B cell (primary cell): ENCODE results near the gene NUSAP1. TPM values are rescaled to one million over a fixed set of nuclear protein-coding genes. Genes with fewer than 3 reads are reported as not detected.
A peak's percentile ranks its signal among the peaks of the same experiment; 100 is the strongest.

Source experiments
- ATAC-seq: fragments of 200-7000 bp; cut with Tn5 transposase; one replicate; pipeline ENCODE4 v1.10.0; 2021; ENCODE audit warnings: low read depth, mild to moderate bottlenecking, moderate number of reproducible peaks, moderate library complexity
- CTCF ChIA-PET: fragments of 350-600 bp; sonication (Branson Sonifier 250); formaldehyde crosslinking; loops from one replicate; lab custom pipeline; 2021; ENCODE audit warnings: antibody characterized with exemption, inconsistent platforms; lab: Charles Lee
- POLR2A ChIA-PET: fragments of 350-600 bp; sonication (Branson Sonifier 250); formaldehyde crosslinking; loops from one replicate; lab custom pipeline; 2021; ENCODE audit warnings: antibody characterized with exemption; lab: Charles Lee
- DNase-seq: peaks from one replicate; pipeline ENCODE4 v3.0.0; 2013
- H2AFZ ChIP-seq: 2 replicates; pipeline ENCODE4 v1.6.1; 2012; ENCODE audit warnings: mild to moderate bottlenecking, low read depth, low read length; ENCODE audit not compliant: insufficient read depth, poor library complexity, severe bottlenecking
- H3K27ac ChIP-seq, 2 donors: 1 replicate in 1 of 2; 2 replicates in 1 of 2; pipeline ENCODE4 v1.5.1; 2012 to 2013; ENCODE audit warnings: low read length in 2 of 2, mild to moderate bottlenecking in 2 of 2, moderate library complexity in 1 of 2
- H3K27me3 ChIP-seq, 4 experiments: fragments of 200-600 bp in 1 of 4; sonication (generic) in 1 of 4; replicated peaks in 1 of 4; 1 replicate in 2 of 4; 2 replicates in 2 of 4; pipeline versions ENCODE4 v1.6.1 to v1.7.0; 2013 to 2016; ENCODE audit warnings: low read length in 3 of 4, mild to moderate bottlenecking in 2 of 4, mixed read lengths in 1 of 4, moderate library complexity in 1 of 4; ENCODE audit not compliant: insufficient read depth in 4 of 4, control insufficient read depth in 3 of 4; ENCODE audit errors: control extremely low read depth in 1 of 4
- H3K36me3 ChIP-seq, 2 experiments: replicated peaks in 1 of 2; 1 replicate in 1 of 2; 2 replicates in 1 of 2; pipeline versions ENCODE4 v1.6.1 to v1.7.1; 2013; ENCODE audit warnings: low read length in 1 of 2; ENCODE audit not compliant: insufficient read depth in 2 of 2, control insufficient read depth in 1 of 2; ENCODE audit errors: control extremely low read depth in 1 of 2, extremely low read depth in 1 of 2
- H3K4me1 ChIP-seq, 2 donors: fragments of 200-600 bp in 1 of 2; sonication (generic) in 1 of 2; 1 replicate in 1 of 2; 2 replicates in 1 of 2; pipeline versions ENCODE4 v1.5.1 to v1.6.1; 2013 to 2017; ENCODE audit warnings: low read length in 2 of 2; ENCODE audit not compliant: control insufficient read depth in 2 of 2, insufficient read depth in 2 of 2
- H3K4me2 ChIP-seq: replicated peaks from 2 replicates; pipeline ENCODE3; 2012; ENCODE audit warnings: mild to moderate bottlenecking, low read depth, low read length; ENCODE audit not compliant: poor library complexity, severe bottlenecking
- H3K4me3 ChIP-seq, 5 experiments: fragments of 200-600 bp in 1 of 5; sonication (generic) in 1 of 5; 1 replicate in 3 of 5; 2 replicates in 2 of 5; pipeline versions ENCODE4 v1.5.1 to v1.7.0; 2011 to 2016; ENCODE audit warnings: low read length in 4 of 5, mild to moderate bottlenecking in 4 of 5, low read depth in 2 of 5, control low read depth in 1 of 5, moderate library complexity in 1 of 5; ENCODE audit not compliant: insufficient read depth in 1 of 5; ENCODE audit errors: control extremely low read depth in 1 of 5, extremely low read depth in 1 of 5
- H3K79me2 ChIP-seq: fragments of 200-600 bp; sonication (generic); one replicate; pipeline ENCODE4 v1.6.0; 2016; ENCODE audit warnings: low read length; ENCODE audit not compliant: control insufficient read depth, insufficient read depth
- H3K9ac ChIP-seq: fragments of 200-600 bp; sonication (generic); 2 replicates; pipeline ENCODE4 v1.6.1; 2017; ENCODE audit warnings: mild to moderate bottlenecking, low read length, moderate library complexity
- H3K9me3 ChIP-seq, 3 donors: one replicate each; pipeline versions ENCODE4 v1.6.1 to v1.7.1; 2013; ENCODE audit warnings: low read length in 2 of 3; ENCODE audit not compliant: control insufficient read depth in 2 of 3, insufficient read depth in 1 of 3; ENCODE audit errors: control extremely low read depth in 1 of 3
- H4K20me1 ChIP-seq: 2 replicates; pipeline ENCODE4 v1.6.0; 2012; ENCODE audit warnings: mild to moderate bottlenecking, low read length; ENCODE audit not compliant: insufficient read depth, control insufficient read depth, poor library complexity, severe bottlenecking
- H3K27ac Mint-ChIP-seq: one replicate; pipeline ENCODE4 v1.8.0; 2021; ENCODE audit warnings: mixed read lengths
- H3K27me3 Mint-ChIP-seq: one replicate; pipeline ENCODE4 v1.8.0; 2021; ENCODE audit warnings: mixed read lengths
- H3K4me1 Mint-ChIP-seq: one replicate; pipeline ENCODE4 v1.8.0; 2021; ENCODE audit warnings: mixed read lengths
- H3K4me3 Mint-ChIP-seq: one replicate; pipeline ENCODE4 v1.8.0; 2021; ENCODE audit warnings: mixed read lengths
- H3K9me3 Mint-ChIP-seq: one replicate; pipeline ENCODE4 v1.8.0; 2022; ENCODE audit warnings: mixed read lengths; ENCODE audit not compliant: insufficient read depth
- EZH2 ChIP-seq: IDR thresholded peaks from 2 replicates; pipeline ENCODE4 v1.6.1; 2012; ENCODE audit warnings: borderline replicate concordance, low read depth, mild to moderate bottlenecking, moderate library complexity, low read length; ENCODE audit not compliant: insufficient read depth, poor library complexity, severe bottlenecking
- WGBS: methylation state at CpG from one replicate; pipeline ENCODE4 v1.1.5; 2013; ENCODE audit warnings: missing lambda C conversion rate; ENCODE audit not compliant: insufficient coverage; 5-methylcytosine and 5-hydroxymethylcytosine counted together
- intact Hi-C: fragments of 100-400 bp; cut with micrococcal nuclease; formaldehyde crosslinking; loops from one replicate; pipeline ENCODE4 v1.10.0; 2022
- polyA plus RNA-seq: library from polyadenylated mRNA; depleted of rRNA; stranded (reverse); fragments of >200 nt; gene quantifications from 2 replicates; pipeline ENCODE4 v1.2.3, GENCODE V29; 2012
- total RNA-seq, 2 donors: library from RNA; stranded (reverse); fragments of 120-200 nt in 1 of 2; gene quantifications; 1 replicate in 1 of 2; 2 replicates in 1 of 2; pipeline versions ENCODE4 v1.2.3 to v1.2.4, GENCODE V29; 2013 to 2022
- TF ChIP-seq, protein P1 (sequence below): fragments of 200-600 bp; IDR thresholded peaks from one replicate; pipeline ENCODE4 v1.8.0; 2022; ENCODE audit warnings: antibody characterized with exemption, mild to moderate bottlenecking

The NUSAP1 gene
- total and polyA plus RNA-seq, 2 donors (not counting 1 experiment from before 2014, with no cell fraction given): 5.4 to 8.3 TPM

DNA sequence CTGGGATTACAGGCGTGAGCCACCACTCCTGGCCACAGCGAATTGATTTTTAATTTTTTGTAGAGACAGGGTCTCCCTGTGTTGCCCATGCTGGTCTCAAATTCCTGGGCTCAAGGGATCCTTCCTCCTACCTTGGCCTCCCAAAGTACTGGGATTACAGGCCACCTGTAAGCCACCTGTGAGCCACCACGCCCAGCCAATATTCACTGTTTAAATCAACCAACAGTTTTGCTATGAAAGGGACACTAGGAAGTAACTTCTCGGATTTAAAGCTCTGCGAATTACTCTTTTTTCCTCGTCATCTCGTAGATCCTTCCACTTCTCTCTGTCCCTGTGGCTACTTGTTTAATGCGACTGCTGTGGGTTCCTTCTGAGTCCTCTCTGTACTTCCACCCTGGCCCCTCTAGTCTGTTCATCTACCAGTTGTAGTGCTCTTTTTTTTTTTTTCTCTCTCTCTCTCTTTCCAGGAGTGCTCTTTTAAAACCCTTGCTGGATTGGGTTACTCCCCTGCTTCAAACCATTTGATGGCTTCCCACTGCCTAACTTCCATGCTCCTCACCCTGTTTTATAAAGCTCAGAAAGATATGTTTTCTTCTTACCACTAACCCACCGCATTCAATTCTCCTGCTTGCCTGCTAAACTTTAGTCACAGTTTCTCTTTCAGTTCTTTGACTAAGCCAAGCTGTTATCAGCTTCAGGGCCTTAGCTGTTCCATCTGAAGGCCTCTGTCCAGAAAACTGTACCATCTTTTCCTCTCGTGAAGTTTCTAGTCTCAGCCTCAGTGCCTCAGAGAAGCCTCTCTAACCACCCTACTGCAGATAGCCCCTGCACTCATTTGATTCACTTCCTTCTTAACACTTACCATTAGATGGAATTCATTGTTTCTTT is 96.6 kb downstream of the NUSAP1 start:
- ATAC-seq (peak; percentile 28), DNase-seq (peak; percentile 21)
- TF ChIP-seq, protein P1, sequence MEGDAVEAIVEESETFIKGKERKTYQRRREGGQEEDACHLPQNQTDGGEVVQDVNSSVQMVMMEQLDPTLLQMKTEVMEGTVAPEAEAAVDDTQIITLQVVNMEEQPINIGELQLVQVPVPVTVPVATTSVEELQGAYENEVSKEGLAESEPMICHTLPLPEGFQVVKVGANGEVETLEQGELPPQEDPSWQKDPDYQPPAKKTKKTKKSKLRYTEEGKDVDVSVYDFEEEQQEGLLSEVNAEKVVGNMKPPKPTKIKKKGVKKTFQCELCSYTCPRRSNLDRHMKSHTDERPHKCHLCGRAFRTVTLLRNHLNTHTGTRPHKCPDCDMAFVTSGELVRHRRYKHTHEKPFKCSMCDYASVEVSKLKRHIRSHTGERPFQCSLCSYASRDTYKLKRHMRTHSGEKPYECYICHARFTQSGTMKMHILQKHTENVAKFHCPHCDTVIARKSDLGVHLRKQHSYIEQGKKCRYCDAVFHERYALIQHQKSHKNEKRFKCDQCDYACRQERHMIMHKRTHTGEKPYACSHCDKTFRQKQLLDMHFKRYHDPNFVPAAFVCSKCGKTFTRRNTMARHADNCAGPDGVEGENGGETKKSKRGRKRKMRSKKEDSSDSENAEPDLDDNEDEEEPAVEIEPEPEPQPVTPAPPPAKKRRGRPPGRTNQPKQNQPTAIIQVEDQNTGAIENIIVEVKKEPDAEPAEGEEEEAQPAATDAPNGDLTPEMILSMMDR: no peak
- TF ChIP-seq EZH2: no peak
- peaks cover 21% of the 10 kb centered on the region for H4K20me1 ChIP-seq
- no peaks in the 10 kb centered on the region for H3K9me3 ChIP-seq
- H3K4me1 ChIP-seq: peaks cover 12 to 15% of the 10 kb centered on the region in 2 donors
- peaks cover 86% of the 10 kb centered on the region for H3K79me2 ChIP-seq
- H3K36me3 ChIP-seq: peaks cover 0 to 5% of the 10 kb centered on the region in 2 experiments
- H2AFZ ChIP-seq: peak overlapping the region; percentile 15
- peak overlapping the region; percentile 74 for H3K27ac Mint-ChIP-seq
- peaks cover 21% of the 10 kb centered on the region for H3K4me1 Mint-ChIP-seq
- 69% methylated on average over 8 of the region's 10 CpGs for WGBS
- peak overlapping the region; percentile 72 for H3K4me3 Mint-ChIP-seq
- peak overlapping the region; percentile 29 for H3K9ac ChIP-seq
- peak overlapping the region; percentile 54 for H3K4me2 ChIP-seq
- H3K27me3 Mint-ChIP-seq: no peaks in the 10 kb centered on the region
- intact Hi-C loops: no loop called here
- no peaks in the 10 kb centered on the region for H3K9me3 Mint-ChIP-seq
- H3K4me3 ChIP-seq: no peak overlapping the region
- POLR2A ChIA-PET: interaction anchor here (0.6 kb wide), 1 partner anchor 29 kb away, joined by 5 read pairs; no protein-coding TSS in a partner anchor
- no peaks in the 10 kb centered on the region for H3K27me3 ChIP-seq
- H3K27ac ChIP-seq: peak overlapping the region; percentile 2 to 64
- CTCF ChIA-PET: interaction anchor here (1.1 kb wide), 1 partner anchor 36 kb away, joined by 5 read pairs; no protein-coding TSS in a partner anchor

Other genes with a start within 250 kb of the NUSAP1 start
- gene INO80, start 216.6 kb upstream of the NUSAP1 start, total RNA-seq: 55.7 and 57.8 TPM in 2 replicates
- gene INO80, start 216.6 kb upstream of the NUSAP1 start, polyA plus RNA-seq: 14.7 and 16.3 TPM in 2 replicates
- gene EXD1, start 102.1 kb upstream of the NUSAP1 start, total RNA-seq: not detected in 2 replicates
- gene EXD1, start 102.1 kb upstream of the NUSAP1 start, polyA plus RNA-seq: not detected in 2 replicates
- gene CHP1, start 101.6 kb upstream of the NUSAP1 start, total RNA-seq: 39.9 and 40.8 TPM in 2 replicates
- 14.2 and 17.9 TPM in 2 replicates for gene CHP1, start 101.6 kb upstream of the NUSAP1 start, polyA plus RNA-seq
- 0.84 and 2.3 TPM in 2 replicates for gene OIP5, start 290 bp upstream of the NUSAP1 start, total RNA-seq
- 0.97 and 1.3 TPM in 2 replicates for gene OIP5, start 290 bp upstream of the NUSAP1 start, polyA plus RNA-seq
- 14.8 and 16.0 TPM in 2 replicates for gene NDUFAF1, start 69.6 kb downstream of the NUSAP1 start, total RNA-seq
- gene NDUFAF1, start 69.6 kb downstream of the NUSAP1 start, polyA plus RNA-seq: 6.1 TPM in 2 replicates
- 39.4 and 45.0 TPM in 2 replicates for gene RTF1, start 84.2 kb downstream of the NUSAP1 start, total RNA-seq
- 11.9 and 25.9 TPM in 2 replicates for gene RTF1, start 84.2 kb downstream of the NUSAP1 start, polyA plus RNA-seq
- gene ITPKA, start 161.0 kb downstream of the NUSAP1 start, total RNA-seq: 0.22 TPM in 1 of 2 replicates, not detected in the other
- not detected in 2 replicates for gene ITPKA, start 161.0 kb downstream of the NUSAP1 start, polyA plus RNA-seq
- gene LTK, start 180.9 kb downstream of the NUSAP1 start, total RNA-seq: 3.2 and 4.4 TPM in 2 replicates
- 9.7 and 19.4 TPM in 2 replicates for gene LTK, start 180.9 kb downstream of the NUSAP1 start, polyA plus RNA-seq
- gene RPAP1, start 211.4 kb downstream of the NUSAP1 start, total RNA-seq: 59.4 and 69.6 TPM in 2 replicates
- gene RPAP1, start 211.4 kb downstream of the NUSAP1 start, polyA plus RNA-seq: 29.1 and 30.6 TPM in 2 replicates
- gene TYRO3, start 226.3 kb downstream of the NUSAP1 start, total RNA-seq: 0.05 TPM in 1 of 2 replicates, not detected in the other
- not detected in 2 replicates for gene TYRO3, start 226.3 kb downstream of the NUSAP1 start, polyA plus RNA-seq